Neural progenitor cell (in vitro differentiated cells): ENCODE results near the gene NUP210. TPM values are rescaled to one million over a fixed set of nuclear protein-coding genes. Genes with fewer than 3 reads are reported as not detected.
"Not testable (repeated sequence)": the region's sequence is repeated elsewhere in the genome, so short reads cannot be mapped to it uniquely, and the experiment has no call there.

ENCODE experiments used
- DNase-seq: peaks from one replicate; pipeline ENCODE4 v3.0.0-alpha.2; 2016; ENCODE audit warnings: low spot score
- H2AFZ ChIP-seq: fragments of 200-600 bp; sonication (generic); replicated peaks from 2 replicates; pipeline ENCODE4 v1.6.1; 2016; ENCODE audit warnings: antibody characterized with exemption
- H3F3A ChIP-seq: fragments of 200-600 bp; sonication (generic); 2 replicates; pipeline ENCODE4 v1.6.1; 2016; ENCODE audit warnings: antibody characterized with exemption, low read depth
- H3K27ac ChIP-seq: fragments of 200-600 bp; sonication (generic); 2 replicates; pipeline ENCODE4 v1.5.1; 2016; ENCODE audit warnings: mild to moderate bottlenecking
- H3K27me3 ChIP-seq: fragments of 200-600 bp; sonication (generic); 2 replicates; pipeline ENCODE4 v1.6.1; 2016; ENCODE audit warnings: mild to moderate bottlenecking, moderate library complexity
- H3K36me3 ChIP-seq: fragments of 200-600 bp; sonication (generic); 2 replicates; pipeline ENCODE4 v1.5.1; 2016
- H3K4me1 ChIP-seq: fragments of 200-600 bp; sonication (generic); 2 replicates; pipeline ENCODE4 v1.6.1; 2016; ENCODE audit warnings: mixed run types
- H3K4me2 ChIP-seq: fragments of 200-600 bp; sonication (generic); 2 replicates; pipeline ENCODE4 v1.6.1; 2016
- H3K4me3 ChIP-seq: fragments of 200-600 bp; sonication (generic); 2 replicates; pipeline ENCODE4 v1.5.1; 2016
- H3K79me2 ChIP-seq: fragments of 200-600 bp; sonication (generic); 2 replicates; pipeline ENCODE4 v1.6.1; 2016; ENCODE audit warnings: low read depth
- H3K9ac ChIP-seq: fragments of 200-600 bp; sonication (generic); 2 replicates; pipeline ENCODE4 v1.6.1; 2016
- H3K9me3 ChIP-seq: fragments of 200-600 bp; sonication (generic); 2 replicates; pipeline ENCODE4 v1.5.1; 2016; ENCODE audit warnings: low read depth
- H4K20me1 ChIP-seq: fragments of 200-600 bp; sonication (generic); 2 replicates; pipeline ENCODE4 v1.6.1; 2016; ENCODE audit warnings: low read depth
- H3K27ac Mint-ChIP-seq: 3 replicates; pipeline ENCODE4 v1.8.0; 2021; ENCODE audit warnings: mixed read lengths
- H3K27me3 Mint-ChIP-seq: 2 replicates; pipeline ENCODE4 v1.8.0; 2022; ENCODE audit warnings: low read depth, mild to moderate bottlenecking, inconsistent platforms, moderate library complexity, mixed read lengths; ENCODE audit not compliant: insufficient read depth
- H3K36me3 Mint-ChIP-seq: 3 replicates; pipeline ENCODE4 v1.8.0; 2021; ENCODE audit warnings: mixed read lengths
- H3K4me1 Mint-ChIP-seq: 3 replicates; pipeline ENCODE4 v1.8.0; 2021; ENCODE audit warnings: mixed read lengths
- H3K4me3 Mint-ChIP-seq: 3 replicates; pipeline ENCODE4 v1.8.0; 2021; ENCODE audit warnings: mild to moderate bottlenecking, moderate library complexity, mixed read lengths
- H3K9me3 Mint-ChIP-seq: 3 replicates; pipeline ENCODE4 v1.8.0; 2020; ENCODE audit warnings: mixed read lengths
- CTCF ChIP-seq: fragments of 200-600 bp; sonication (generic); IDR thresholded peaks from 2 replicates; pipeline ENCODE4 v1.5.1; 2017; ENCODE audit warnings: antibody characterized with exemption, mild to moderate bottlenecking
- EZH2 ChIP-seq: fragments of 200-600 bp; sonication (generic); IDR thresholded peaks from 2 replicates; pipeline ENCODE4 v1.6.1; 2017; ENCODE audit warnings: antibody characterized with exemption, mild to moderate bottlenecking, moderate library complexity
- EZH2phosphoT487 ChIP-seq: fragments of 200-600 bp; sonication (generic); IDR thresholded peaks from 2 replicates; pipeline ENCODE4 v1.6.1; 2017; ENCODE audit warnings: antibody characterized with exemption
- total RNA-seq: library from RNA; depleted of rRNA; stranded (reverse); fragments of >200 nt; gene quantifications from 2 replicates; pipeline ENCODE4 v1.2.3, GENCODE V29; 2015; ENCODE audit warnings: low replicate concordance

The NUP210 gene
- total RNA-seq, 1 donor from 2014 or later, result 37.1 TPM

- H3K9me3 ChIP-seq, result no peaks in the 10 kb centered on the region
- TF ChIP-seq CTCF, result no peak
- TF ChIP-seq EZH2phosphoT487, result no peak
- no peak for TF ChIP-seq EZH2
- H2AFZ ChIP-seq, result no peak overlapping the region
- Mint-ChIP-seq H3K27ac (no peak overlapping the region), H3K9me3 (no peaks in the 10 kb centered on the region), H3K36me3 (peaks cover 2% of the 10 kb centered on the region), H3K4me3 (no peak overlapping the region), H3K4me1 (peaks cover 10% of the 10 kb centered on the region), H3K27me3 (peaks cover 2% of the 10 kb centered on the region)
- no peaks in the 10 kb centered on the region for H4K20me1 ChIP-seq
- H3F3A ChIP-seq, result no peaks in the 10 kb centered on the region
- H3K4me2 ChIP-seq, result no peak overlapping the region
- H3K27me3 ChIP-seq, result no peaks in the 10 kb centered on the region
- no peak overlapping the region for H3K9ac ChIP-seq
- H3K4me1 ChIP-seq, result no peaks in the 10 kb centered on the region
- no peak overlapping the region for H3K27ac ChIP-seq
- H3K79me2 ChIP-seq, result no peaks in the 10 kb centered on the region
- H3K4me3 ChIP-seq, result no peak overlapping the region
- no peaks in the 10 kb centered on the region for H3K36me3 ChIP-seq
- DNase-seq, result no peak
Measured at GRCh38 chr3:13440204-13440817, 20.2 kb upstream of the NUP210 start.

- H3K27ac Mint-ChIP-seq, DNase-seq, H3K4me2 ChIP-seq: not testable (repeated sequence)
Measured at GRCh38 chr3:13436213-13436612, 16.1 kb upstream of the NUP210 start.

GRCh38 chr3:13433912-13434311 lies 13.8 kb upstream of the NUP210 start:
- no peak for DNase-seq
- H3K36me3 ChIP-seq, result no peaks in the 10 kb centered on the region
- H2AFZ ChIP-seq, result peak overlapping the region; percentile 94
- TF ChIP-seq EZH2 (no peak), EZH2phosphoT487 (no peak), CTCF (no peak)
- peaks cover 6% of the 10 kb centered on the region for H3K9me3 ChIP-seq
- Mint-ChIP-seq H3K27me3 (no peaks in the 10 kb centered on the region), H3K4me3 (no peak overlapping the region), H3K27ac (peak overlapping the region; percentile 40), H3K4me1 (peaks cover 12% of the 10 kb centered on the region), H3K36me3 (no peaks in the 10 kb centered on the region), H3K9me3 (no peaks in the 10 kb centered on the region)
- no peak overlapping the region for H3K4me3 ChIP-seq
- no peaks in the 10 kb centered on the region for H4K20me1 ChIP-seq
- no peaks in the 10 kb centered on the region for H3K4me1 ChIP-seq
- H3K27ac ChIP-seq, result no peak overlapping the region
- H3K4me2 ChIP-seq, result no peak overlapping the region
- H3K9ac ChIP-seq, result no peak overlapping the region
- no peaks in the 10 kb centered on the region for H3K27me3 ChIP-seq
- no peaks in the 10 kb centered on the region for H3K79me2 ChIP-seq
- H3F3A ChIP-seq, result no peaks in the 10 kb centered on the region

More at GRCh38 chr3:13436213-13436612, 16.1 kb upstream of the NUP210 start:
- H3K9me3 Mint-ChIP-seq, H2AFZ ChIP-seq, H3K4me1 ChIP-seq, H3K9ac ChIP-seq, H3K27me3 ChIP-seq, H3K79me2 ChIP-seq, H3K27me3 Mint-ChIP-seq, H3K9me3 ChIP-seq, H4K20me1 ChIP-seq, H3K4me3 Mint-ChIP-seq, H3K27ac ChIP-seq, H3K36me3 ChIP-seq, H3K36me3 Mint-ChIP-seq, H3K4me3 ChIP-seq, H3F3A ChIP-seq: not testable (repeated sequence)
- peaks cover 20% of the 10 kb centered on the region for H3K4me1 Mint-ChIP-seq

DNA sequence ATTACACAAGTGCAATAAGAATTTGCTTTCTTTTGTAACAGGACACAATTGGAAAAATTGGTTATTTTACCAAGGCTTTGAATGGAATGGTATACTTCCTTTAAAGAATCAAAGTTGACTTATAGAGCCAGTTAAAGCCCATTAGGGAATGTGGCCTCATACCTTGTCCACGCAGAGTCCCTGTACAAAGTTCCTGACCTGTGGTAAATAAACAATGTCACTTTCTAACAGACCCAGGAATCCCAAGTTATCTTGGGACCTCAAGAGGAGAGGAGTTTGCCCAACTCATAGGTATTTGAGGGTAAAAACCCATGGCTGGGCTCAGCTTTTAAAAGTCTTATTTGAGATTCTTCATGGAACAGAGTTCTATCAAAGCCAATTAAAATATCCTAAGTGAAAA lies 12.0 kb upstream of the NUP210 start:
- Mint-ChIP-seq H3K36me3 (no peaks in the 10 kb centered on the region), H3K4me1 (peaks cover 12% of the 10 kb centered on the region), H3K9me3 (no peaks in the 10 kb centered on the region), H3K4me3 (no peak overlapping the region), H3K27ac (no peak overlapping the region), H3K27me3 (no peaks in the 10 kb centered on the region)
- Histone ChIP-seq H2AFZ (no peak overlapping the region), H3F3A (no peaks in the 10 kb centered on the region), H3K4me1 (no peaks in the 10 kb centered on the region), H3K79me2 (no peaks in the 10 kb centered on the region), H3K9me3 (peaks cover 6% of the 10 kb centered on the region), H3K36me3 (no peaks in the 10 kb centered on the region), H4K20me1 (no peaks in the 10 kb centered on the region), H3K27ac (no peak overlapping the region), H3K27me3 (no peaks in the 10 kb centered on the region), H3K9ac (no peak overlapping the region), H3K4me3 (no peak overlapping the region), H3K4me2 (no peak overlapping the region)
- DNase-seq, result no peak
- TF ChIP-seq EZH2 (no peak), CTCF (no peak), EZH2phosphoT487 (no peak)

GRCh38 chr3:13430411-13430875 lies 10.3 kb upstream of the NUP210 start:
- H3F3A ChIP-seq, H3K9me3 Mint-ChIP-seq, DNase-seq, H3K4me1 ChIP-seq, H3K27me3 ChIP-seq, H3K27ac ChIP-seq, H3K9ac ChIP-seq, H3K9me3 ChIP-seq, H3K79me2 ChIP-seq, H3K4me3 Mint-ChIP-seq, H3K4me2 ChIP-seq, H3K27me3 Mint-ChIP-seq, H3K4me3 ChIP-seq, H4K20me1 ChIP-seq, H3K36me3 Mint-ChIP-seq, H3K27ac Mint-ChIP-seq, H3K36me3 ChIP-seq, H2AFZ ChIP-seq: not testable (repeated sequence)
- H3K4me1 Mint-ChIP-seq, result peaks cover 12% of the 10 kb centered on the region
